ENCODE data around the gene SYT9.
A peak's percentile ranks its signal among the peaks of the same experiment; 100 is the strongest.

SYT9 gene, protein sequence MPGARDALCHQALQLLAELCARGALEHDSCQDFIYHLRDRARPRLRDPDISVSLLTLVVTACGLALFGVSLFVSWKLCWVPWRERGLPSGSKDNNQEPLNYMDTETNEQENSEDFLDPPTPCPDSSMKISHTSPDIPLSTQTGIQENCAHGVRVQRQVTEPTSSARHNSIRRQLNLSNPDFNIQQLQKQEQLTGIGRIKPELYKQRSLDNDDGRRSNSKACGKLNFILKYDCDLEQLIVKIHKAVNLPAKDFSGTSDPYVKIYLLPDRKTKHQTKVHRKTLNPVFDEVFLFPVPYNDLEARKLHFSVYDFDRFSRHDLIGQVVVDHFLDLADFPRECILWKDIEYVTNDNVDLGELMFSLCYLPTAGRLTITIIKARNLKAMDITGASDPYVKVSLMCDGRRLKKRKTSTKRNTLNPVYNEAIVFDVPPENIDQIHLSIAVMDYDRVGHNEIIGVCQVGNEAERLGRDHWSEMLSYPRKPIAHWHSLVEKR

DNA sequence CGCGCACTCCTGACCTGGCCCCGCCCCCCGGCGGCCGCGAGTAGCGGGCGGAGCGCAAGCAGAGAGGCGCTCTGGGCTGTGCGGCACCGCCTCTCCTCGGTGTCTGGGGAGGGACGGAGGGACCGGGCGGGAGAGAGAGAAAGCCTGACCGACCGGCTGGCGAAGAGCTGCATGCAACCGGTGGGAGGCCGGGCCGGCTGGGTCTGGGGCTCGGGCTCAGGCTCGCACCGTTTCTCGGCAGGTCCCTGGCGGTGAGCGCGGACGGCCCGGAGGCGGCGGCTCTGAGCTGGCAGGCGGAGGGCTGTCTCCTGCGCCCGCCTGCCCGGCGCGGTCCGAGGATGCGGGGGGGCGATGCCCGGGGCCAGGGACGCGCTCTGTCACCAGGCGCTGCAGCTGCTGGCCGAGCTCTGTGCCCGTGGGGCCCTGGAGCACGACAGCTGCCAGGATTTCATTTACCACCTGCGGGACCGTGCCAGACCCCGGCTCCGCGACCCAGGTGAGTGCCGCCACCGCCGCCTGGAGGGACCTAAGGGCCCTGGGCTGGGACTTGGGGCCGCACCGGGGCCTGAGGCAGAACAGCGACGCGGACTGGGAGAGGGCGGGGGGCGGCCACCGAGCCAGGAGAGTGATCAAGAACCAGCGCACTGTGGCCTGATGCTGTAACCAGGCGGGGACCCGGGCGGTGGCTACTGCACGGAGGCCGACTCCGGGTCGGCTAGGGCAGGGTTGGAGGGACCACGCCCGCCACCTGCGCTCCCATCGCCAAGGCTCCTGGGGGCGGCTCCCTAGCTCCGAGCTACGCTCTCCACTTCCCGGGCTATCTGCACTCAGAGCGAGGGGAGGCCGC, at the start of gene SYT9:
TSS of gene SYT9 (plus strand) at position 69 of the 847 bp plus-strand sequence. CDS start at position 352, 283 bp downstream.
- Histone ChIP-seq H3K4me1 (ENCODE audit: control insufficient read depth, insufficient read depth, low read length) (peaks cover 4% of the 10 kb centered on the region), H3K27me3 (replicated peaks; ENCODE audit: control insufficient read depth, insufficient read depth, low read length) (peaks cover 59% of the 10 kb centered on the region)
- peak; percentile 47 for DNase-seq (ENCODE audit: low read depth)

DNA sequence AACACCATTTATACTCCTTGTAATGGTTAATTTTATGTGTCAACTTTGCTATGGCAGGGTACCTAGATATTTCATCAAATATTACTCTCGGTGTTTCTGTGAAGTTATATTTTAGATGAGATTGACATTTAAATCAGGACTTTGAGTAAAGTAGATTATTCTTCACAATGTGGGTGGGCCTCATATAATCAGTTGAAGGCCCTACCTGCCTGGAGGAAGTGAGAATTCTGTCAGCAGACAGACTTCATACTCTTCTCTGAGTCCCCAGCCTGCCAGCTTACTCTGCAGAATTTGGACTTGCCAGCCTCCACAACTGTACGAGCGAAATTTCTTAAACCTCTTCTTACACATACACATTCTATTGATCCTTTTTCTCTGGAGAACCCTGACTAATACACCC, 49.3 kb upstream of the SYT9 start:
- peaks cover 3% of the 10 kb centered on the region for H3K27me3 ChIP-seq (replicated peaks; ENCODE audit: control insufficient read depth, insufficient read depth, low read length)
- H3K36me3 ChIP-seq (ENCODE audit: control insufficient read depth, insufficient read depth, low read length, severe bottlenecking): no peaks in the 10 kb centered on the region
- DNase-seq (ENCODE audit: low read depth): no peak

More for the DNA sequence above, at the start of gene SYT9:
- Histone ChIP-seq H3K4me3 (ENCODE audit: low read length) (peak within 1 kb of the TSS; percentile 75), H3K36me3 (ENCODE audit: control insufficient read depth, insufficient read depth, low read length, severe bottlenecking) (no peaks in the 10 kb centered on the region), H3K9me3 (ENCODE audit: control insufficient read depth, low read length) (peaks cover 6% of the 10 kb centered on the region), H3K9ac (ENCODE audit: low read length) (no peak within 1 kb of the TSS)

DNA sequence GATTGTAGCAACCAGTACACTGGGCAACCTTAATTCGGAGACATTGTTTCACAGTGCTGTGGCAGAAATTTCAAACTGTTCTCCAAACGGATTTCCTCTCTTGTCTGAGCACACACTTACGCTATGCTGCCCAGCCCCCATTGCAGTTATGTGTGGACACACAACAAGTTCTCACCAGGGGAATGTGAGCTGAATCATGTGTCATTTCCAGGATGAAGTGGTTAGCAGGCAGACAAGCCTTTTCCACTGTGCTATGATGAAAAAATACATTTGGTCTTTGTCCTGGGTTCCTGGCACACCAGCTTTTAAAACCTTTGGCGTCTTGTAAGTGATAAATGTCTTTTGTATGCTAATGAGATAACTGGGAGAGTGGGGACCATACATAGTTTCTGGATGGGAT, 46.9 kb upstream of the SYT9 start:
- H3K4me1 ChIP-seq (ENCODE audit: control insufficient read depth, insufficient read depth, low read length): peaks cover 3% of the 10 kb centered on the region
- H3K36me3 ChIP-seq (ENCODE audit: control insufficient read depth, insufficient read depth, low read length, severe bottlenecking): no peaks in the 10 kb centered on the region
- H3K9me3 ChIP-seq (ENCODE audit: control insufficient read depth, low read length): no peaks in the 10 kb centered on the region
- H3K9ac ChIP-seq (ENCODE audit: low read length): no peak overlapping the region
- H3K27me3 ChIP-seq (replicated peaks; ENCODE audit: control insufficient read depth, insufficient read depth, low read length): no peaks in the 10 kb centered on the region
- H3K4me3 ChIP-seq (ENCODE audit: low read length): no peak overlapping the region
- no peak for DNase-seq (ENCODE audit: low read depth)

More for the DNA sequence above, 49.3 kb upstream of the SYT9 start:
- Histone ChIP-seq H3K9me3 (ENCODE audit: control insufficient read depth, low read length) (no peaks in the 10 kb centered on the region), H3K4me3 (ENCODE audit: low read length) (no peak overlapping the region), H3K4me1 (ENCODE audit: control insufficient read depth, insufficient read depth, low read length) (peaks cover 3% of the 10 kb centered on the region), H3K9ac (ENCODE audit: low read length) (no peak overlapping the region)

DNA sequence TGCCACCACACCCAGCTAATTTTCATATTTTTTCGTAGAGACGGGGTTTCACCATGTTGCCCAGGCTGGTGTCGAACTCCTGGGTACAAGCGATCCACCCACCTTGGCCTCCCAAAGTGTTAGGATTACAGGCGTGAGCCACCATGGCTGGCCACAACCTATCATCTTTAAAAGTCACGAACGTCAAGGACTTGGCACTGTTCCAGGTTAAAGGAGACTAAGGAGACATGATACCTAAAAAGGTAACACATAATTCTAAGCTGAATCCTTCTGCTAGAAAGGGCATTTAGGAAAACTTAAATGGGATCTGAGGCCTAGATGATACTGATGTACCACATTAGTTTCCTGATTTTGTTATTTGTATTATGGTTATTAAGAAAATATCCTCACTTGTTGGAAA, 43.3 kb upstream of the SYT9 start:
- H3K9ac ChIP-seq (ENCODE audit: low read length): no peak overlapping the region
- DNase-seq (ENCODE audit: low read depth): no peak

DNA sequence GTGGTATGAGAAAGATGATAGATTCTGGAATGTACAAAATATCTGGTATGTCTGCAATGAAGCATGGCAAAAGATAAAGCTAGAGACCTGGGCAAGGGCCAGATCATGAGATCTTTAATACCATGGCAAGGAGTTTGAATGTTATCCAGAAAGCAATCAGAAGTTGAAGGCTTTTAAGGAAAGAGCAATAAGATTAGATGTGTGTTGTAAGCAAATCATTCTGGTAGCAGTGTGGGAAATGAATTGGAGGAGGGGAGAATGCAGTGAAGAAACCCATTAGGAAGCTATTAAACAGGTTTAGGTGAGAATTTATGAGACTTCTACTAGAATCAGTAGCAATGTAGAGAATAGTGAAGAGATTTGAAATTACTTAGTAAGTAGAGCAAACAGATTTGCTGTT, 32.2 kb upstream of the SYT9 start:
- DNase-seq (ENCODE audit: low read depth): no peak
- Histone ChIP-seq H3K36me3 (ENCODE audit: control insufficient read depth, insufficient read depth, low read length, severe bottlenecking) (no peaks in the 10 kb centered on the region), H3K4me1 (ENCODE audit: control insufficient read depth, insufficient read depth, low read length) (no peaks in the 10 kb centered on the region), H3K9me3 (ENCODE audit: control insufficient read depth, low read length) (no peaks in the 10 kb centered on the region), H3K4me3 (ENCODE audit: low read length) (no peak overlapping the region), H3K9ac (ENCODE audit: low read length) (no peak overlapping the region), H3K27me3 (replicated peaks; ENCODE audit: control insufficient read depth, insufficient read depth, low read length) (peaks cover 18% of the 10 kb centered on the region)

More for the DNA sequence above, 43.3 kb upstream of the SYT9 start:
- H3K4me1 ChIP-seq (ENCODE audit: control insufficient read depth, insufficient read depth, low read length): peaks cover 3% of the 10 kb centered on the region
- no peaks in the 10 kb centered on the region for H3K36me3 ChIP-seq (ENCODE audit: control insufficient read depth, insufficient read depth, low read length, severe bottlenecking)
- H3K9me3 ChIP-seq (ENCODE audit: control insufficient read depth, low read length): no peaks in the 10 kb centered on the region
- no peak overlapping the region for H3K4me3 ChIP-seq (ENCODE audit: low read length)
- peaks cover 4% of the 10 kb centered on the region for H3K27me3 ChIP-seq (replicated peaks; ENCODE audit: control insufficient read depth, insufficient read depth, low read length)

DNA sequence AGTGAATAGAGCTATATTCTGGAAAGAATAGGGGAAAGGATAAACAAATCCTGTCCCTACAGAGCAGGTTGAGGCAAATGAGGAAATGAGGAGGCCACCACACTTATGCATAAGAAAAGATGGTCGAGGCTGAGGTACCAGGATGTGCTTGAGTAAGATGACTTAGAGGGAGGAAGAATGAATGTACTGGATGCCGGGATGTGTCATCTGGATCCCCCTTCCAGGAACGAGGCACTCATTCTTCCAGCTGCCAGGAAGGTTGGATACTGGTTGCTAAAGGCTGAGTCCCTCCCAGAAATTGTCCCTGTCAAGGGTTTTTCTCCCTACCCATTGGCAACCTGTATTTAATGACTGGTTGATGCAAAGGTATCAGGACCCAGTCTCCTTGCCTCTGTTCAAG, 31.1 kb upstream of the SYT9 start:
- DNase-seq (ENCODE audit: low read depth): no peak
- Histone ChIP-seq H3K4me3 (ENCODE audit: low read length) (no peak overlapping the region), H3K4me1 (ENCODE audit: control insufficient read depth, insufficient read depth, low read length) (no peaks in the 10 kb centered on the region), H3K9me3 (ENCODE audit: control insufficient read depth, low read length) (no peaks in the 10 kb centered on the region), H3K9ac (ENCODE audit: low read length) (no peak overlapping the region), H3K27me3 (replicated peaks; ENCODE audit: control insufficient read depth, insufficient read depth, low read length) (peaks cover 23% of the 10 kb centered on the region), H3K36me3 (ENCODE audit: control insufficient read depth, insufficient read depth, low read length, severe bottlenecking) (no peaks in the 10 kb centered on the region)

DNA sequence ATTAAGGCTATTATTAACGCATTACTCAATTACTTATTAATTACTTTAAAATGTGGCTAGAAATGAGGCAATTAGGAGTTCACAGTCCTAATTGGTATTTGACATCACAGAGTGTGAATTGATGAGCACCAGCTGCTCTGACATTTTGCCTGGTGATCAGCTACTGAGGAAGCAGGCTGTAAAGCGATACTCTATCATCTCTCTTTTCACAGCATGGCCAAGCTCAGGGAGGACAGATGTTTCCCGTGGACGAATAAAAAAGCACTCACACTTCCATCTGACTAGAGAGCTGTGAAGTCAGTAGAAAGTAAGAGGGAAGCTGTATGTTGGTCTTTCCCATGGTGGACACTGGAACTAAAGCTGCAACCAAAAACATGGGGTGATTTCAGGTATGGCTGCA, 29.1 kb upstream of the SYT9 start:
- DNase-seq (ENCODE audit: low read depth): no peak
- no peaks in the 10 kb centered on the region for H3K4me1 ChIP-seq (ENCODE audit: control insufficient read depth, insufficient read depth, low read length)
- no peaks in the 10 kb centered on the region for H3K36me3 ChIP-seq (ENCODE audit: control insufficient read depth, insufficient read depth, low read length, severe bottlenecking)
- no peak overlapping the region for H3K4me3 ChIP-seq (ENCODE audit: low read length)
- no peak overlapping the region for H3K9ac ChIP-seq (ENCODE audit: low read length)
- H3K9me3 ChIP-seq (ENCODE audit: control insufficient read depth, low read length): no peaks in the 10 kb centered on the region
- peaks cover 23% of the 10 kb centered on the region for H3K27me3 ChIP-seq (replicated peaks; ENCODE audit: control insufficient read depth, insufficient read depth, low read length)

DNA sequence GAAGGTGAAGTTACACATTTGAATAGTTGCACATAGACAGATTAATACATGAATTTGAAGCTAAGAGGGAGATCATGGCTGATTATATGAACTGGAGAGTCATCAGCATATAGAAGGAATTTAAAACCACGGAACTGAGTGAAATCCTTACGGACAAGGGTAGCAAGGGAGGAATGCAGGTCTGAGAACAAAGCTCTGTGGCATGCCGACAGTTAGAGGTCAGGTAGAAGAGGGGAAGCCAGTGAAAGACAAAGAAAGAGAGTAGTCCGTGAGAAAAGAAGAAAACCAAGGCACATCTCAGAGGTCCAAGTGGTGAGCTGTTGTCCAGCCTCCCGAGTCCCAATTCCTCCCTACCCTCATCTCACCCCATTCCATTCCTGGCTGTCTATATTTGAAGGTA, 11.8 kb upstream of the SYT9 start:
- H3K36me3 ChIP-seq (ENCODE audit: control insufficient read depth, insufficient read depth, low read length, severe bottlenecking): no peaks in the 10 kb centered on the region
- H3K9ac ChIP-seq (ENCODE audit: low read length): no peak overlapping the region
- no peak for DNase-seq (ENCODE audit: low read depth)
- peaks cover 47% of the 10 kb centered on the region for H3K27me3 ChIP-seq (replicated peaks; ENCODE audit: control insufficient read depth, insufficient read depth, low read length)
- no peak overlapping the region for H3K4me3 ChIP-seq (ENCODE audit: low read length)
- no peaks in the 10 kb centered on the region for H3K9me3 ChIP-seq (ENCODE audit: control insufficient read depth, low read length)
- H3K4me1 ChIP-seq (ENCODE audit: control insufficient read depth, insufficient read depth, low read length): no peaks in the 10 kb centered on the region

DNA sequence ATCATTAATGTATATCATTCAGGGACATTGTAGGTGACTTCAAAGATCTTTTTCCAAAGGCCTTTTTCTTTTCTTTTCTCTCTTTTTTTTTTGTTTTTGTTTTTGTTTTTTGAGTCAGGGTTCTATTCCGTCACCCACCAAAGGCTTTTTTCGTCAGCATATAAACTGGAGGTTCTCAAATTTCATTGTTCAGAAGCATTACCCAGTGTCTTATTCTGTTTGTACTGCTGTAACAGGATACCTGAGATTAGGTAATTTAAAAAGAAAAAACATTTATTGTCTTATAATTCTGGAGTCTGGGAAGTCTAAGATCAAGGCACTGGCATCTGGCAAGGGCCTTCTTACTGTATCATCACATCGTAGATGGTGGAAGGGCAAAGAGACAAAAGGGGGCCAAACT, 6.4 kb upstream of the SYT9 start:
- no peak overlapping the region for H3K4me3 ChIP-seq (ENCODE audit: low read length)

DNA sequence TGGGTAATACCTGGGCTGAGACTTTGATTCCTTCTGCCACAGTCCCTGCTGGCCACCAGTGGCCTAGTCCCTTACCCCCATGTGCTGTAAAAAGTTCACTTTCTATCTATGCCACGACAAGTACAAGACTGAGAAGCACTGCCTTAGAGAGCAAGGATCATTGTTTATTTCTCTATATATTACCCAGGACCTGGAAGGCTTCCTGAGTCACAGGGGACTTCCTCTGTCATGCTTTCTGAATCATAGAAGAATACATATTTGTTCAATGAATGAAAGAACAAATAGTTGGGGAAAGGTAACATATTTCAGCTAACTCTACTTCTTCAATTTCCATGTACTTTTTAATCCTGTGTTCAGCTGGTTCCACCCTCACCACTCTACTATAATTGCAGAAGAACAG, 5.5 kb upstream of the SYT9 start:
- Histone ChIP-seq H3K9ac (ENCODE audit: low read length) (no peak overlapping the region), H3K4me3 (ENCODE audit: low read length) (no peak overlapping the region), H3K9me3 (ENCODE audit: control insufficient read depth, low read length) (peaks cover 6% of the 10 kb centered on the region), H3K36me3 (ENCODE audit: control insufficient read depth, insufficient read depth, low read length, severe bottlenecking) (no peaks in the 10 kb centered on the region), H3K27me3 (replicated peaks; ENCODE audit: control insufficient read depth, insufficient read depth, low read length) (peaks cover 31% of the 10 kb centered on the region), H3K4me1 (ENCODE audit: control insufficient read depth, insufficient read depth, low read length) (no peaks in the 10 kb centered on the region)
- DNase-seq (ENCODE audit: low read depth): no peak

More for the DNA sequence above, 6.4 kb upstream of the SYT9 start:
- DNase-seq (ENCODE audit: low read depth): no peak
- H3K27me3 ChIP-seq (replicated peaks; ENCODE audit: control insufficient read depth, insufficient read depth, low read length): peaks cover 24% of the 10 kb centered on the region
- H3K4me1 ChIP-seq (ENCODE audit: control insufficient read depth, insufficient read depth, low read length): no peaks in the 10 kb centered on the region
- H3K9ac ChIP-seq (ENCODE audit: low read length): no peak overlapping the region
- H3K9me3 ChIP-seq (ENCODE audit: control insufficient read depth, low read length): peaks cover 6% of the 10 kb centered on the region
- no peaks in the 10 kb centered on the region for H3K36me3 ChIP-seq (ENCODE audit: control insufficient read depth, insufficient read depth, low read length, severe bottlenecking)

DNA sequence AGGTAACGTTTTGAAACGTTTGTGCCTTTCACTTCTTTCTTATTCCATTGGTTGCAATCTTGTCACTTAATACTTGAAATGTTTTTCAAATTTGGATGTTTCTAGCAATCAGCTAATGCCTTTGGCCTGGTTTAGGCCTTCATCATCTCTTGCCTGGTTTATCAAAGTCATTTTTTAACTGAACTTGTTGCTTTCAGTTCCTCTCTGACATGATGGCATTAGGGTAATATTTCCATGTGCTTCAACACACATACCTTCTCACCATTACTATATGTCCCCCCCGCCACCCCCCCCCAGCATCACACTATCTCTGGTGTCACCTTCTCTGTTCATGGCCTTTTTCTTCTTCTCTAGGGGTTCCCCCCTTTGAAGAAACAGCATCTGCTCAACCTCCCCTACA, 1.5 kb upstream of the SYT9 start:
- DNase-seq (ENCODE audit: low read depth): no peak
- Histone ChIP-seq H3K27me3 (replicated peaks; ENCODE audit: control insufficient read depth, insufficient read depth, low read length) (peaks cover 46% of the 10 kb centered on the region), H3K4me3 (ENCODE audit: low read length) (no peak overlapping the region), H3K9ac (ENCODE audit: low read length) (no peak overlapping the region), H3K9me3 (ENCODE audit: control insufficient read depth, low read length) (peaks cover 6% of the 10 kb centered on the region), H3K4me1 (ENCODE audit: control insufficient read depth, insufficient read depth, low read length) (peaks cover 4% of the 10 kb centered on the region), H3K36me3 (ENCODE audit: control insufficient read depth, insufficient read depth, low read length, severe bottlenecking) (no peaks in the 10 kb centered on the region)
